GM19468 (cell line): Measurements from ENCODE around the gene TLDC2.
"Not testable (repeated sequence)": the region's sequence is repeated elsewhere in the genome, so short reads cannot be mapped to it uniquely, and the experiment has no call there.

Experiments used
- ATAC-seq: cut with Tn5 transposase; IDR thresholded peaks from one replicate; pipeline ENCODE4 v1.9.1; 2021; ENCODE audit warnings: mild to moderate bottlenecking, moderate library complexity, moderate number of reproducible peaks; ENCODE audit not compliant: unreplicated experiment; ENCODE audit errors: extremely low read depth

Gene TLDC2

GRCh38 chr20:36936761-36937401, 60.9 kb downstream of the TLDC2 start:
- ATAC-seq: not testable (repeated sequence)

- ATAC-seq: no peak
Observed at GRCh38 chr20:36937402-36937770, 61.4 kb downstream of the TLDC2 start.

GRCh38 chr20:36941401-36941835, 65.5 kb downstream of the TLDC2 start:
- ATAC-seq: no peak
